ENCODE data around the gene SLMAP.

The SLMAP gene

GRCh38 chr3:57740027-57740426 is 16.1 kb upstream of the SLMAP start:
- Histone ChIP-seq H3K9me3 (ENCODE audit: severe bottlenecking) (no peaks in the 10 kb centered on the region), H3K36me3 (no peaks in the 10 kb centered on the region), H3K27me3 (ENCODE audit: insufficient read depth, low read depth, severe bottlenecking) (no peaks in the 10 kb centered on the region), H3K4me3 (ENCODE audit: low read depth, low read length) (no peak overlapping the region), H3K27ac (no peak overlapping the region)
- TF ChIP-seq CTCF (IDR thresholded peaks at IDR 0.05; ENCODE audit: low read depth, low read length): no peak
- no peak for DNase-seq

- no peak for TF ChIP-seq CTCF (IDR thresholded peaks at IDR 0.05; ENCODE audit: low read depth, low read length)
- H3K27me3 ChIP-seq (ENCODE audit: insufficient read depth, low read depth, severe bottlenecking): no peaks in the 10 kb centered on the region
- H3K9me3 ChIP-seq (ENCODE audit: severe bottlenecking): no peaks in the 10 kb centered on the region
- H3K36me3 ChIP-seq: no peaks in the 10 kb centered on the region
- no peak for DNase-seq
- no peak overlapping the region for H3K4me3 ChIP-seq (ENCODE audit: low read depth, low read length)
- H3K27ac ChIP-seq: no peak overlapping the region
Measured at GRCh38 chr3:57743496-57743895, 12.6 kb upstream of the SLMAP start.

GRCh38 chr3:57745101-57745500 is 11.0 kb upstream of the SLMAP start:
- no peak for DNase-seq
- Histone ChIP-seq H3K36me3 (no peaks in the 10 kb centered on the region), H3K27me3 (ENCODE audit: insufficient read depth, low read depth, severe bottlenecking) (no peaks in the 10 kb centered on the region), H3K4me3 (ENCODE audit: low read depth, low read length) (no peak overlapping the region), H3K27ac (no peak overlapping the region), H3K9me3 (ENCODE audit: severe bottlenecking) (no peaks in the 10 kb centered on the region)
- no peak for TF ChIP-seq CTCF (IDR thresholded peaks at IDR 0.05; ENCODE audit: low read depth, low read length)

GRCh38 chr3:57746156-57747010 is 9.7 kb upstream of the SLMAP start:
- no peak overlapping the region for H3K4me3 ChIP-seq (ENCODE audit: low read depth, low read length)
- H3K27me3 ChIP-seq (ENCODE audit: insufficient read depth, low read depth, severe bottlenecking): no peaks in the 10 kb centered on the region
- no peak for TF ChIP-seq CTCF (IDR thresholded peaks at IDR 0.05; ENCODE audit: low read depth, low read length)
- no peak for DNase-seq
- no peak overlapping the region for H3K27ac ChIP-seq
- H3K36me3 ChIP-seq: no peaks in the 10 kb centered on the region
- no peaks in the 10 kb centered on the region for H3K9me3 ChIP-seq (ENCODE audit: severe bottlenecking)

- DNase-seq: no peak
- Histone ChIP-seq H3K27me3 (ENCODE audit: insufficient read depth, low read depth, severe bottlenecking) (no peaks in the 10 kb centered on the region), H3K9me3 (ENCODE audit: severe bottlenecking) (no peaks in the 10 kb centered on the region), H3K27ac (no peak overlapping the region), H3K4me3 (ENCODE audit: low read depth, low read length) (no peak overlapping the region), H3K36me3 (no peaks in the 10 kb centered on the region)
- TF ChIP-seq CTCF (IDR thresholded peaks at IDR 0.05; ENCODE audit: low read depth, low read length): no peak
Measured at GRCh38 chr3:57749542-57749941, 6.6 kb upstream of the SLMAP start.

- H3K4me3 ChIP-seq (ENCODE audit: low read depth, low read length): no peak overlapping the region
- DNase-seq: no peak
- no peaks in the 10 kb centered on the region for H3K27me3 ChIP-seq (ENCODE audit: insufficient read depth, low read depth, severe bottlenecking)
- no peak for TF ChIP-seq CTCF (IDR thresholded peaks at IDR 0.05; ENCODE audit: low read depth, low read length)
- peaks cover 6% of the 10 kb centered on the region for H3K36me3 ChIP-seq
- H3K27ac ChIP-seq: no peak overlapping the region
- no peaks in the 10 kb centered on the region for H3K9me3 ChIP-seq (ENCODE audit: severe bottlenecking)
Measured at GRCh38 chr3:57752307-57752706, 3.8 kb upstream of the SLMAP start.

All from WERI-Rb-1 (cell line).